ENCODE data around the gene MAG. TPM values are rescaled to one million over a fixed set of nuclear protein-coding genes. Genes with fewer than 3 reads are reported as not detected.
A peak's percentile ranks its signal among the peaks of the same experiment; 100 is the strongest.

The MAG gene
- not detected for total RNA-seq
- long read RNA-seq = 0 reads

GRCh38 chr19:35291916-35292315, at the start of gene MAG:
MAG (plus strand) TSS chr19:35292161; CDS start chr19:35295409, 3,248 bp downstream.
- ATAC-seq (no peak), DNase-seq (no peak)
- intact Hi-C loops (cut with DNase I) = no loop called here

DNA sequence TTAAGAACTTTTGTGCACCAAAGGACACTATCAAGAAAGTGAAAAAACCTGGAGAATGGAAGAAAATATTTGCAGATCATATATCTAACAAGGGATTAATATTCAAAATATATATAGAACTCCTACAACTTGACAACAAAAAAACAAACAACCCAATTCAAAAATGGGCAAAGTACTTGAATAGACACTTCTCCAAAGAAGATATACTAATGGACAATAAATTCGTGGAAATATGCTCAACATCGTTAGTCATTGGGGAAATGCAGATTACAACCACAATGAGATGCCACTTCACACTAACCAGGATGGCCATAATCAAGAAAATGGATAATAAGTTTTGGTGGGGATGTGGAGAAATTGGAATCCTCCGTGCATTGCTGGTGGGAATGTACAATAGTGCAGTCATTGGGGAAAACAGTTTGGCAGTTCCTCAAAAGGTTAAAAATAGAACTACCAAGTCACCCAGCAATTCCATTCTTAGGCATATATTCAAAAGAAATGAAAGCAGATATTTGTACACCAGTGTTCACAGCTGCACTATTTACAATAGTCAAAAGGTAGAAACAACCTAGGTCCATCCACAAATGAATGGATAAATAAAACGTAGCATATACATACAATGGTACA, 45.4 kb upstream of the MAG start:
- no peak for ATAC-seq
- intact Hi-C loops (cut with DNase I) = no loop called here
- no peak for DNase-seq

DNA sequence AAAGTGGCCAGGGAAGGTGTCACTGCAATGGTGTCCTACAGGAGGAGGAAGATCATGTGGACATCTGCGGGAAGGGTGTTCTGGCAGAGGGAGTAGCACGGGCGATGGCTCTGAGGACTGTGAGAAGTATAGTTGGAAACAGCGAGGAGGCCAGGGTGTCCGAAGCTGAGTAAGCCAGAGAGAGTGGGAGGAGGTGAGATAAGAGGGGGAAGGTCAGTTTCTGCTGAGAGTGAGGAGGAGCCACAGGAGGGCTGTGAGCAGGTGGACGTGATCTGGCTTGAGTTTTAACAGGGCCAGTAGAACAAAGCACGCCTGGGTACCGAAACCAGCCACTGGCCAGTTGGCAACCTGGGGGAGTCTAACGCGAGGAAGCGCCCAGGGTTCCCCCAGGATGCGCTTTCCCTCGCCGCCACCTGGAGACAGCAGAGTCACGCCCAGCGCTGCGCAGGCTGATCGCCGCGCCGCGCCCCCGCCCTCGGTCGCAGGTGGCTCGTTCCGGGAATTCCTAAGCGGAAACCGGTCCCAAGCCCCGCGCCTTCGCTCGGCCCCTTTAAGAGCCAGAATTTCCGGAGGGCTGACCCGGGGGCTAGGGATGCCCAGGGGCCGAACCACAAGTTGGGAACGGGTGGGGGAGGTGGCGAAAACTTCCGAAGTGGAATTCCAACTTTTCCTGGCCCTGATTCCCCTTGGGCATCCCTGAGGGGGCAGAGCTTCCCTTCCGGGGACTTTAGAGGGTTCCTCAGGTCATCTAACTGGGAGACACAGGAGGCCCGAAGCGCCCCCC, 44.2 kb upstream of the MAG start:
- intact Hi-C loops (cut with DNase I) = no loop called here
- ATAC-seq (peak; percentile 63 to 87), DNase-seq (peak; percentile 74)

DNA sequence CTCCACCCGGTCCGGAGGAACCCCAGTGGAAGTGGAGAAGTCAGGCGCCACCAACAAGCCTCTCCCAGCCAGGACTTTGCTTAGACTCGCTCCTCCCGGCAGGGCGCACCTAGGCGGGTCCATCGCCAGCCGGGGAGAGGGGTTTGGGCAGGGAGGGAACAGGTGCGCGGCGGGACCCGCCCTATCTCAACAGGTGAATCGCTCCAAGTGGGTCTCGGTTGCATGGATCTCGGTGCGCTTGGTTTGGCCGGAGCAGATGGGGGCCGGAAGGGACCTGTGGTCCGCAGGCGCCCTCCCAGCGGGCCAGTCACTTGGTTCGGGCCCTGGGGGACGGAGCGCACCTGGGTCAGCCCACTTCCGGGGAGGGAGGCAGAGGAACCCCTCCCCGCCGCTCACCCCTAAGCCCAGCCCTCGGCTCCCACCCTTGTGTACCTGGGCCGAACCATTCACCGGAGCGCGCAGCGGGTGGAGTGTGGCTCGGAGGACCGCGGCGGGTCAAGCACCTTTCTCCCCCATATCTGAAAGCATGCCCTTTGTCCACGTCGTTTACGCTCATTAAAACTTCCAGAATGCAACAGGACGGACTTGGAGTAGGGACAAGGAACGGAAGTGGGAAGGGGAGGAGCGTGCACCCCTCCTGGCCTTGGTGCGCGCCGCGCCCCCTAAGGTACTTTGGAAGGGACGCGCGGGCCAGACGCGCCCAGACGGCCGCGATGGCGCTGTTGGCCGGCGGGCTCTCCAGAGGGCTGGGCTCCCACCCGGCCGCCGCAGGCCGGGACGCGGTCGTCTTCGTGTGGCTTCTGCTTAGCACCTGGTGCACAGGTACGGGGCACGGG, 43.4 kb upstream of the MAG start, which contains the start of gene LSR:
TSS of gene LSR (plus strand) at position 693 of the 836 bp plus-strand sequence. CDS start at position 714, 21 bp downstream.
- peak; percentile 83 to 94 for ATAC-seq
- peak; percentile 70 for DNase-seq
- intact Hi-C loops (cut with DNase I) = no loop called here

DNA sequence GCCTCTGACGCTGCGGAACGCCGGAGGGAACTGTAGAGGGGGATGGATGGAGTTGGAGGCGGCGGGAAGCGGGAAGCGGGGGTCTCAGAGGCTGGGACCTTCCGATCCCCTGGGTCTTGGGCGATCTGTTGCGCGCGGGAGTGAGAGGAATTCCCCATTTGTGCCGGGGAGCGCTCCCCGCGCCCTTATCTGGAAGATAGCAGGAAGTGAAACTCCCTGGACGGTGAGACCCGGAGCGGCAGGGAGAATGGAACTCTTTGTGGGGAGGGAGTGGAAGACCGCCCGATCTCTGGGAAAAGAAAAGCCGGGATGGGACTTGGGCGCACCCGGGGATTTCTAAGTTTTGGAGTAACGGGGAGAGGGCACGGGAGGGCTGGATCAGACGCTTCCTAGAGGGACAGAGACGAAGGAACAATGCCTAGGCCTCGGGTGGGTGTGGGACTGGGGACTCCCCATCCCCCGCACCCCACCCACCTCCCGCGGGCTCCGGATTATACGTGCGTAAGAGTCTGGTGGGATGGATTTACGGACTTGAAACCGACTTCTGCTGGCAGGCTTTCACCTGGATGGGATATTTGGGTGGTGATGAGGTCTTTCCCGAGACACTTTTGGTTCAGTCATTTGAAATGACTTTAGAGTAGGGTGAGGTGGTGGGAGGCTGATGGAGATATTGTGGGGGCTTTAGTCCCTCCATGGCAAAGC, 42.7 kb upstream of the MAG start:
- ATAC-seq (peak in 1 of 2 donors; percentile 1), DNase-seq (no peak)
- intact Hi-C loops (cut with DNase I) = no loop called here

DNA sequence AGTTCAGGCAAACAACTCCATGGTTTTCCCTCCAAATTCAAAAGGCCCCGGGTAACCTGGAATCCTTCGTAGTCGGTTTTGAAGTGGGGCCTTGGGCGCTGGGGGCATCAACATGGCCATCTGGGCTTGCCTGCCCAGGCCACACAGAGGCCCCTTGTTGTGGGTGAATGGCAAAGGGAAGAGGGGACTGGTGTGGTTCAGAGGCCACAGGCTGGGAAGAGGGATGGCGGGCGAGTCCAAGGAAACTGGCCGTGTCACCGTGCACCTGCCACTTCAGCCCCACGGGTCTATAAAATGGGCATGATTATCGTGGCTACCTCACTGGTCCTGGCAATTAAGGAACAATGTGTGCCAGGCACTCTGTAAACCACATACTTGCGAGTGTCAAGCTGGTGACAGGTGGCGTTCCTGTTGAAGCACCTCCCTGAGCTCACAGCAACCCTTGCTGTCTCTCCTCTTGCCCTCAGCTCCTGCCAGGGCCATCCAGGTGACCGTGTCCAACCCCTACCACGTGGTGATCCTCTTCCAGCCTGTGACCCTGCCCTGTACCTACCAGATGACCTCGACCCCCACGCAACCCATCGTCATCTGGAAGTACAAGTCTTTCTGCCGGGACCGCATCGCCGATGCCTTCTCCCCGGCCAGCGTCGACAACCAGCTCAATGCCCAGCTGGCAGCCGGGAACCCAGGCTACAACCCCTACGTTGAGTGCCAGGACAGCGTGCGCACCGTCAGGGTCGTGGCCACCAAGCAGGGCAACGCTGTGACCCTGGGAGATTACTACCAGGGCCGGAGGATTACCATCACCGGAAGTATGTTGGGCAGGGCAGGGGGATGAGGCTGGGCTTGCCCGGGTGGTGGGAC, 41.9 kb upstream of the MAG start:
- no peak for ATAC-seq
- intact Hi-C loops (cut with DNase I) = no loop called here
- no peak for DNase-seq

- no peak for DNase-seq
- intact Hi-C loops (cut with DNase I) = no loop called here
- no peak for ATAC-seq
These were observed 40.5 kb upstream of the MAG start for GRCh38 chr19:35251456-35251855.

- no peak for ATAC-seq
- intact Hi-C loops (cut with DNase I) = no loop called here
- DNase-seq = no peak
These were observed 38.4 kb upstream of the MAG start for GRCh38 chr19:35253316-35254286.

DNA sequence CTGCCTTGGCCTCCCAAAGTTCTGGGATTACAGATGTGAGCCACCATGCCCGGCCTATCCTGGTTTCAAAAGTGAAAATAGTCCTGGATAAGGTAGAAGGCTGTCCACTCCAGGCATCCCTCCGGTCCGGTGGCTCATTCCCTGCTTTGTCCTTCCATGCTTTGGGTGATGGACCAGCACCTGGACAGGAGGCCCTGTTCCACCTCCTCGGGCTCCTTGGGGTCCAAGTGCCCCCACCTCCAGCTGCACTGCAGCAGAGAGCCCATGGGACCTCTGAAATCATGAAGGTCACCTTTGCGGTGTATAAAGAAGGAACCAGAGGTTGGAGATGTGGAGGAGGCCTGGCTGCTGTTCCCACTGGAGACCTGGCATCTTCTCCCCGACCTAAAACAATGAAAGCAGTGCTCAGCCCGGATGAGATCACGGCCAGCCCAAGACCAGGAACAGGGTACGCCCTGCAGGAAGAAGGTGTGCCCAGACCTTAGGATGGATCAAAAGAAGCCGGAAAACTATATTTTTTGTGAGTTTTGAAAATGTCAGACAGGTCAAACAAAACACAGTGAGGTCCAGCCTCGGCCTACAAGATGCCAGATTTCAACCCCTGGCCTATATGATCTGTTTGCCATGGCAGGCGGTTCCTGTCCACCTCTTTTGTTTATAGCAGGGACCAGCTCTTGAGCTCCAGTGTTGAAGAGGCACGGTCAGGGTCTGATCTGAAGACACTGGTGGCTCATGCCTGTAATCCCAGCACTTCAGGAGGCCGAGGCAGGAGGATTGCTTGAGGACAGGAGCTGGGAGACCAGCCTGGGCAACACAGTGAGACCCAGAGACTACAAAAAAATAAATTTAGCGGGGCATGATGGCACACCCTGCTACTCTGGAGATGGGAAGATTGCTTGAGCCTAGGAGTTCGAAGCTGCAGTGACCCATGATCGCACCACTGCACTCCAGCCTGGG, 37.3 kb upstream of the MAG start:
- DNase-seq = peak; percentile 55
- peak in 1 of 2 donors; percentile 62 for ATAC-seq
- intact Hi-C loops (cut with DNase I) = no loop called here

GRCh38 chr19:35256566-35256965, 35.4 kb upstream of the MAG start:
- ATAC-seq (no peak), DNase-seq (no peak)
- intact Hi-C loops (cut with DNase I) = no loop called here

GRCh38 chr19:35257113-35257461, 34.9 kb upstream of the MAG start:
- ATAC-seq = no peak
- DNase-seq = no peak
- intact Hi-C loops (cut with DNase I) = no loop called here

DNA sequence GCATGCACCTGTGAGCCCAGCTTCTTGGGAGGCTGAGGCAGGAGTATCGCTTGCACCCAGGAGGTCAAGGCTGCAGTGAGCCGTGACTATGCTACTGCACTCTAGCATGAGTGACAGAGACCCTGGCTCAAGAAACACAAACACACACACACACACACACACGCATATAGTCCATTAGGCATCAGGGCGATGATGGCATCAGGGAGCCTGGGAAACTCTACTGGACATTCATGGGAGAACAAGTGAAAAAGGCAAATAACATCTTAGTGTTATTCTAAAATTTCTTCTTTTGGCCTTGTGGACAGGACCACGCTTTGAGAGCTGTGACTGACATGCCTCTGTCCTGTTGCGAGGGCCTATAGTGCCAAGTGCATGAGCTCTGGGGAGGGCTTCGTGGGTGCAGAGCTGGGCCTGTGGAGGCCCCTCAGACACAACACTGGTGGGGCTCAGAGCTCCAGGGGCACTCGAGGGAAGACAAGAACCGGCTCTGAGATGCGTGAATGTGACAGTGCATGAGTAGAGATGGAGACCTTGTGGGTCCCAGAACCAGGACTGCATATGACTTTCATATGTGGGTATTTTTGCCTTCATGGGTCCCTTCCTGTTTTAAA, 31.2 kb upstream of the MAG start:
- no peak for ATAC-seq
- no peak for DNase-seq
- intact Hi-C loops (cut with DNase I) = no loop called here

DNA sequence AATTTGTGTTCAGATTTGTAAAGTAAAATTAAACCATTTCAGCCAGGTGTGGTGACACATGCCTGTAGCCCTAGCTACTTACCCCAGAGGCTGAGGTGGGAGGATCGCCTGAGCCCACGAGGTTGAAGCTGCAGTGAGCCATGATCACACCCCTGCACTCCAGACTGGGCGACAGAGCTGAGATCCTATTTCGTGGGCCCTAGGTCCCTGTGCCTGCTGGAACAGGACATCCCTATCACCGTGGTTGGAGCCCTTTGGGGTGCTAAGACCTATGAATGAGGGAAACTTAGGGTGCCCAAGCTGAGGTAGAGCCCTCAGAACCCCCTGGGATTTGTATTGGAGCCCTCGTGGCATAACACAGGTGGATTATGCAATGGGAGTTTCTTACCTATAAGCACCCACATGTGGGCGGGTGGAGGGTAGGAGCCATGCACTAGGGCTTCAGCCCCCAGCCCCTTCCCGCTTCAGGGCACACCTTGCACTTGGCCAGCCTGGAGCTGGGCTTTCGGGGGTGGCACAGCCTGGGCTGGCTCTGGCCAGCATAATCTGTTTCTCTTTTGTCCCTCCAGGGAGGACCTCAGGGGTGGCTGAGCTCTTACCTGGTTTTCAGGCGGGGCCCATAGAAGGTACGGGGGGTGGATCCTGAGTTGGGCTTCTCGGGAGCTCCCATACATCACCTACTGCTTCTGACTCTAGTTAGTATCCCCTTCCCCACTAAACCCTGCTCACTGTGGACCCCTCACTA, 30.4 kb upstream of the MAG start:
- intact Hi-C loops (cut with DNase I) = no loop called here
- DNase-seq = no peak
- no peak for ATAC-seq

- DNase-seq = no peak
- ATAC-seq = peak in 1 of 2 donors; percentile 3
- intact Hi-C loops (cut with DNase I) = no loop called here
These were observed 29.7 kb upstream of the MAG start for GRCh38 chr19:35262101-35262761.
